ENCODE measurements around the gene NDUFA12. TPM values are rescaled to one million over a fixed set of nuclear protein-coding genes. Genes with fewer than 3 reads are reported as not detected.

Gene NDUFA12
- total and polyA plus RNA-seq, 9 of the 15 experiments (the other 6 are each of a cell fraction or from before 2014, with no cell fraction given), result 115 to 986 (median 283) TPM

- TF ChIP-seq REST (IDR thresholded peaks at IDR 0.05; ENCODE audit: borderline replicate concordance) (no peak), REST (CRISPR knock-in tag; IDR thresholded peaks at IDR 0.05; ENCODE audit: low read depth) (no peak), DACH1 (IDR thresholded peaks at IDR 0.05; ENCODE audit: partially characterized antibody) (no peak), PHF20 (IDR thresholded peaks at IDR 0.05; ENCODE audit: partially characterized antibody) (no peak)
Measured at GRCh38 chr12:95002754-95003153, 743 bp downstream of the NDUFA12 start (continued).
